T-helper 9 cell (primary cell): ENCODE measurements around the gene COMMD7.

Experiments used
- DNase-seq: peaks from one replicate; pipeline ENCODE4 v3.0.0-alpha.2; 2020

COMMD7 gene

GRCh38 chr20:32675223-32675975, 67.9 kb downstream of the COMMD7 start:
- DNase-seq: no peak

- peak; percentile 70 for DNase-seq
Measured at GRCh38 chr20:32674362-32674789, 68.9 kb downstream of the COMMD7 start.

GRCh38 chr20:32672982-32673851, 70.0 kb downstream of the COMMD7 start:
- no peak for DNase-seq

- DNase-seq: no peak
Measured at GRCh38 chr20:32672394-32672981, 70.8 kb downstream of the COMMD7 start.

DNA sequence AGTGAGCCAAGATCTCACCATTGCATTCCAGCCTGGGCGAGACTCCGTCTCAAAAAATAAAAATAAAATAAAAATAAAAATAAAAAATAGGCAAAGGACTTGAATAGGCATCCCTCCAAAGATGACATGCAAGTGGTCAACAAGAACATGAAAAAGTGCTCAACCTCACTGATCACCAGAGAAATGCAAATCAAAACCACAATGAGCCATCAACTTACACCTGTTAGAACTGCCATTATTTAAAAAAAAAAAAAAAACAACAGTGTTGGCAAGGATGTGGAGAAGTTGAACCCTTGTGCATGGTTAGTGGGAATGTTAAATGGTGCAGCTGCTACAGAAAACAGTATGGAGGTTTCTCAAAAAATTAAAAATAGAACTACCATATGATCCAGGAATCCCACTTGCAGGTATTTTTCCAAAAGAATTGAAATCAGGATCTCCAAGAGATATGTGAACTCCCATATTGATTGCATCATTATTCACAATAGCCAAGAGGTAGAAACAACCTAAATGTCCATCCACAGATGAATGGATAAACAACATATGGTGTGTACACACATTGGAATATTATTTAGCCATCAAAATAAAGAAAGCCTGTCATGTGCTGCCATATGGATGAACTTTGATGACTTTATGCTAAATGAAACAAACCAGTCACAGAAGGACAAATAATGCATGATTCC, 72.4 kb downstream of the COMMD7 start:
- DNase-seq: no peak

DNA sequence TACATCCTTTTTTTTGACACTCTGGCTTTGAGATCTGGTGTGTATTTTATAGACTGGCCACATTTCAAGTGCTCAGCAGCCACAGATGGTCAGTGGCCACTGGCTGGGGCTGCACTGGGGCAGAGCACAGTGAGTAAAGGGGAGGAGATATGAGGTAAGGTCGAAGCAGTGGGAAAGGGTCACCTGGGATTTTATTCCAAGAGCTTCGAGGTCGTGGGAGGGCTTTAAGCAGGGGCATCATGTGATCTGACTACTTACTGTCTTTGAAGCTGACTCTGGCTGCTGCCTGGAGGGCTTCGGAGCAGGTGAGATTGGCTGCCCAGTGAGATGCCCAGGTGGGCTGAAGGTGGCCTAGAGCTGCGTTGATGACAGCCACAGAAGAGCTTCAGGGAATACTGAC, 76.2 kb downstream of the COMMD7 start:
- no peak for DNase-seq

DNA sequence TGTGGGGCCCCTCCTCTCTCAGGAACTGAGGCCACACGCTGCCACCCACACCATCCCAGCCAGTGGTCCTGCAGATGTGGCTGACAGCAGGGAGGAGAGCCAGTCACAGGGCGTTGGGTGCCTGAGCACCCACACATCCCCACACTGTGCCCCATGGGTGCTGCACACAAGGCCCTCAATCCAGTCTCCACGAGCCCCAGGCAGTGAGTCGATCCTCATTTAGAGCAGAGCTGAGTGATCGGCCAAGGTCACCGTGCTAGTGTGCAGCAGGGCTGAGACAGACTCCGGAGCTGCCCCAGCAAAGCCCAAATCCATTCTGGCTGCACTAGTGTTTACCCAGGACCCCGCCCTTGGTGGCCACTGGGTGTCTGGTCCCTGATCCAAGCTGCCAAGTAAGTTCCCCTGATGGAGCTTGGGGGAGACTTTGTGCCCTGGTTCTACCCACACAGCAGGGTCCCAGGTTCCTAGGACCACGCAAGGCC, 78.5 kb downstream of the COMMD7 start:
- no peak for DNase-seq

DNA sequence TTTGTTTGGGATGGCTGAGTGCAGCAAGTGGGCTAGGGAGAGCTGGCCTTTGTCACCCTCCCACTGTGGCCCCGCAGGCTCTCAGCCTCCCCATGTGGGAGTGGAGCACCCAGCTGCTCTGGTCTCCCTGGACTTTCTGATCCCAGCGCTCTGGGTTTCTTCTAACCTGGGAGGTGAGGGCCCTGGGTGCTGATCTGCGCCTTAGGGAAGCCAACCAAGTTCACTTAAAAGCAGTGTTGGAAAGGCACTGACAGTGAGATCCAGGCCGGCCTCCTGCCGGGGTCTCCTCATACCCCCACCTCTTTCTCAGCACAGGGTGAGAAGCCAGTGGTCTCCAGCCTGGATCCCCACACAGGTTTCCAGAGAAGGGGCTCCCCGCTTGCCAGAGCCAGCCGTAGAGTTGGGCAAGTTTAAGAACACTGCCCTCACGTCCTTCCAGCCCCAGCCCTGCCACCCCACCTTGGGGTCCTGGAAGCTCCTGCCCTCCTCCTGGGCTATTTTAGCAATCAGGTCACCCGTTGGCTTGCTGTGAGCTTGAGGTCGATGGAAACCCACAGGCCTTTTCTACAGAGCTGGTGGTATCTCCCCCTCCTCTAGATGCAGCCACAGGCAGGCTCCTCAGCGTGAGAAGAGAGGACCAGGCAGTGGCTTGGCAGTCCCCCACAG, 79.1 kb downstream of the COMMD7 start:
- no peak for DNase-seq

DNA sequence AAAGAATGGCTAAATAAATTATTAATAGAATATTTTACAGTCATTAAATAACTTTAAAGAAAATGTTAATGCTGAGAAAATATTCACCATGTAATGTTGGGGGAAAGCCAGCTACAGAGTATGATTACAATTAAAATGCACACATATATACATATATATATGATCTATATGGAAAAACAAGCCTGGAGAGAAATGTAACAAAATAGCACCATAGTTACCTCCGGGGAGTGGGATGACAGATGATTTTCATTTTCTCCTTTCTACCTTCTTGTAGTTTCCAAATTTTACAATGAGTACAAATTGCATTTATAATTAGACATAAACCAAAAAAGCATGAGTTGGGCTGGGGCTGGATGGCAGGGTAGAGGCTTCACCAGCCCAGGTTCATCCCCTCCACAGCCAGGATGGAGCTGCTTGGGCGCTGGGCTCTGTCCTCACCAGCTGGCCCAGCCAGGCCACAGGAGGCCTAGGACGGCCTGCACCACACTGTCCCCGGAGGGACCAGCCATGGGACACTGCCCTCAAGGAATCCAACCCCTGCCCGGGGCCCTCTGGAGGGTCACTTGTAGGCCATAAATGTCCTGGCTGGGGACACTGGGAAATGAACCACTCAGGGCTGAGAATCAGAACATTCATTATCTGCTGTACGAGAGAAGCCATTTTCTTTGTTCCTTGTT, 79.8 kb downstream of the COMMD7 start:
- no peak for DNase-seq

DNA sequence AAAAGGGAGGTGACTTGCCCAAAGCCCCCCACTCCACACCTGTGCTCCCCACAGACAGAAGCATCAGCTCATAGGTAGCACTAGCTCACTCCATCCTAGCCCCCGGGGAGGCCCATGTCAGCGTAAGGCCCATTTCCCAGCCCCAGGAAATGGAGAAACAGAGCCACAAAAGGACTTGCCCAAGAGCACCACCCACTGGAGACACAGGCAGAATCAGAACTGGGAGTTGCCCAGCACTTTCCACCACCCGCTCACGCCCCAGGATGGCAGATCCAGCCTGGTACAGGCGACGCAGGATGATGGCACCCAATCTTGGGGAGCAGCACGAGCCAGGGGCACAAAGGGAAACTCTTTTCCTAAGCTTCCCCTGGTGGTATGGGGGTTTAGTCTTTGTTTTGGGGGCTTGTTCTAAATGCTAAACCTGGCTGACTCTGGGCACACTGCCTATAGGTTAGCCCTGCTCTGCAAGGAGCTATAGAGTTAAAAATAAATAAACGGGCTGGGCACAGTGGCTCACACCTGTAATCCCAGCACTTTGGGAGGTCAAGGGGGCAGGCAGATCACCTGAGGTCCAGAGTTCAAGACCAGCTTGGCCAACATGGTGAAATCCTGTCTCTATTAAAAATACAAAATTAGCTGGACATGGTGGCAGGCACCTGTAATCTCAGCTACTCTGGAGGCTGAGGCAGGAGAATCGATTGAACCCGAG, 81.3 kb downstream of the COMMD7 start:
- no peak for DNase-seq

DNA sequence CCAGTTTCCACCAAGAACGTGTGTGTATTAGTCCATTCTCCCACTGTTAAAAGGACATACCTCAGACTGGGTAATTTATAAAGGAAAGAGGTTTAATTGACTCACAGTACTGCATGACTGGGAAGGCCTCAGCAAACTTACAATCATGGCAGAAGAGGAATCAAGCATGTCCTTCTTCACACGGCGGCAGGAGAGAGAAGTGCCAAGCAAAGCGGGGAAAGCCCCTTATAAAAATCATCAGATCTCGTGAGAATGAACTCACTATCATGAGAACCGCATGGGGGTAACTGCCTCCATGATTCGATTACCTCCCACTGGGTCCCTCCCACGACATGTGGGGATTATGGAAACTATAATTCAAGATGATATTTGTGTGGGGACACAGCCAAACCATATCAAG, 82.6 kb downstream of the COMMD7 start:
- no peak for DNase-seq

DNA sequence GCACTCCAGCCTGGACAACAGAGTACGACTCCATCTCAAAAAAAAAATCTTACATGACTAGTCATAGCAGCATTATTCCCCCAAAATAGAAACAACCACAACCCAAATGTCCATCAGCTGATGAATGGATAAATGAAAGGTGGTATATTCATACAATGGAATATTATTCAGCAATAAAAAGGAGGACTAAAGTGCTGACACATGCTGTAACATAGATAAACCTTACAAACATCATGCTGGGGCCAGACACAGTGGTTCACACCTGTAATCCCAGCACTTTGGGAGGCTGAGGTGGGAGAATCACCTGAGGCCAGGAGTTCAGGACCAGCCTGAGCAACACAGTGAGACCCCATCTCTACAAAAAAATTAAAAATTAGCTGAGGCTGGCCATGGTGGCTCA, 86.4 kb downstream of the COMMD7 start:
- DNase-seq: no peak

DNA sequence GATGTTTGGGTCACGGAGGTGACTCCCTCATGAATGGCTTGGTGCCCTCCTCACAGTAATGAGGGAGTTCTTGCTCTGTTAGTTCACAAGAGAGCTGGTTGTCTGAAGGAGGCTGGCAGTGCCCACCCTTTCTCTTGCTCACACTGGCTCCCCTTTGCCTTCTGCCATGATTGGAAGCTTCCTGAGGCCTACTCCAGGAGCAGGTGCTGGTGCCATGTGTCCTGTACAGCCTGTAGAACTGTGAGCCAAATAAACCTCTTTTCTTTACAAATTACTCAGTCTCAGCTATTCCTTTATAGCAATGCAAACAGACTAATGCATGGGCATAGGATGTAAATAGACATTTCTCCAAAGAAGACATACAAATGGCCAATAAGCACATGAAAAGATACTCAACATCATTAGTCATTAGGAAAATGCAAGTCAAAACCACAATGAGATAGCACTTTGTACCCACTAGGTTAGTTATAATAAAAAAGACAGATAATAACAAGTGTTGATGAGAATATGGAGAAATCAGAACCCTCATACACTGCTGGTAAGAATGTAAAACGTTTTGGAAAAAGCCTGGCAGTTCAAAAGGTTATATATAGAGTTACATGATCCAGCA, 87.3 kb downstream of the COMMD7 start:
- DNase-seq: no peak

DNA sequence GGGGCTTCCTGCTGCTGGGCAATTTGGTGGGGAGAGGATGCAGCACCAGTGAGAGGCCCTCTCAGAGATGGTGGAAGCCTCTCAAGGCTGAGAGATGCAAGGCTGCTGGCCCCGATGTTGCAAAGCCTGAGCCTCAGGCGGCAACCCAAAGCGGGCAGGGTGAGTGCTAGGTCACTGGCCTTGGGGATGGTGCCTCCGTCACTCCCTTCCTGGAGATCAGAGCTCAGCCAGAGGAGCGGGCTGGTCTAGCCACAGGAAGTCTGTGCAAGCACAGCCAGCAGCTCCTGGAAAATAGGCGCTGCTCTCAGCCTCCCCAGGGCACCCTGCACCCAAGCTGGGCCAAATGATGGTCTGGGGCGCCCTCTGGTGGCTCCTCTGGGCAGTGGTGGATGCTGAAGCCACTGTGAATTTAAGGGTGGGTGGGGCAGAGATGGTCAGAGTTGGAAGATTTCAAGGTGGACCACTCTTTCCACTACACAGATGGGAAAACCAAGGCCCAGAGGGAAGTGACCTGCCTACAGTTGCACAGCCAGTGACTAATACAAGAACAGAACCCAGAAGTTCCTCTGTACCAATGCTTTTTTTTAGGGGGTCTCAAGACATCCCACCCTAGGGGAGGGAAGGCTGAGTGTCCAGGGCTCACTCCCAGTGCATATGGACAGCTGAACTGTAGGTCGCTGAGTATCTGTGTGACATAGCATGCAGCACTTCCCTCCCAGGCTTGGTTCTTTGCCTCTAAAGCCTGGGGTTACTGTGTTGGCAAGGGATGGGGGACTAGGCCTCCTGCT, 90.3 kb downstream of the COMMD7 start:
- DNase-seq: peak; percentile 87
